Osteocyte (in vitro differentiated cells): Measurements from ENCODE around the gene CAMSAP1. TPM values are rescaled to one million over a fixed set of nuclear protein-coding genes. Genes with fewer than 3 reads are reported as not detected.
"Not testable (repeated sequence)": the region's sequence is repeated elsewhere in the genome, so short reads cannot be mapped to it uniquely, and the experiment has no call there.

Experiments
- DNase-seq: peaks from one replicate; pipeline ENCODE4 v3.0.0; 2021; ENCODE audit warnings: mixed read lengths; ENCODE audit not compliant: unreplicated experiment; ENCODE audit errors: extremely low spot score
- H3K27ac Mint-ChIP-seq: one replicate; pipeline ENCODE4 v1.8.0; 2021; ENCODE audit warnings: mild to moderate bottlenecking, mixed read lengths; ENCODE audit not compliant: unreplicated experiment
- H3K27me3 Mint-ChIP-seq: one replicate; pipeline ENCODE4 v1.8.0; 2021; ENCODE audit warnings: mixed read lengths; ENCODE audit not compliant: unreplicated experiment
- H3K36me3 Mint-ChIP-seq: one replicate; pipeline ENCODE4 v1.8.0; 2021; ENCODE audit warnings: mixed read lengths; ENCODE audit not compliant: unreplicated experiment
- H3K4me1 Mint-ChIP-seq: one replicate; pipeline ENCODE4 v1.8.0; 2021; ENCODE audit warnings: mixed read lengths; ENCODE audit not compliant: unreplicated experiment
- H3K4me3 Mint-ChIP-seq: one replicate; pipeline ENCODE4 v1.8.0; 2021; ENCODE audit warnings: mild to moderate bottlenecking, moderate library complexity, mixed read lengths; ENCODE audit not compliant: unreplicated experiment
- H3K9me3 Mint-ChIP-seq: one replicate; pipeline ENCODE4 v1.8.0; 2021; ENCODE audit warnings: mixed read lengths; ENCODE audit not compliant: unreplicated experiment
- total RNA-seq: library from RNA; stranded (reverse); gene quantifications from 2 replicates; pipeline ENCODE4 v1.2.1, GENCODE V29; 2021
- TF ChIP-seq, protein P1 (sequence below): fragments of 200-600 bp; sonication (generic); IDR thresholded peaks from 2 replicates; pipeline ENCODE4 v1.5.0; 2021; ENCODE audit warnings: antibody characterized with exemption, mild to moderate bottlenecking, moderate library complexity

CAMSAP1 gene
- total RNA-seq, 1 donor from 2014 or later = 34.4 TPM

DNA sequence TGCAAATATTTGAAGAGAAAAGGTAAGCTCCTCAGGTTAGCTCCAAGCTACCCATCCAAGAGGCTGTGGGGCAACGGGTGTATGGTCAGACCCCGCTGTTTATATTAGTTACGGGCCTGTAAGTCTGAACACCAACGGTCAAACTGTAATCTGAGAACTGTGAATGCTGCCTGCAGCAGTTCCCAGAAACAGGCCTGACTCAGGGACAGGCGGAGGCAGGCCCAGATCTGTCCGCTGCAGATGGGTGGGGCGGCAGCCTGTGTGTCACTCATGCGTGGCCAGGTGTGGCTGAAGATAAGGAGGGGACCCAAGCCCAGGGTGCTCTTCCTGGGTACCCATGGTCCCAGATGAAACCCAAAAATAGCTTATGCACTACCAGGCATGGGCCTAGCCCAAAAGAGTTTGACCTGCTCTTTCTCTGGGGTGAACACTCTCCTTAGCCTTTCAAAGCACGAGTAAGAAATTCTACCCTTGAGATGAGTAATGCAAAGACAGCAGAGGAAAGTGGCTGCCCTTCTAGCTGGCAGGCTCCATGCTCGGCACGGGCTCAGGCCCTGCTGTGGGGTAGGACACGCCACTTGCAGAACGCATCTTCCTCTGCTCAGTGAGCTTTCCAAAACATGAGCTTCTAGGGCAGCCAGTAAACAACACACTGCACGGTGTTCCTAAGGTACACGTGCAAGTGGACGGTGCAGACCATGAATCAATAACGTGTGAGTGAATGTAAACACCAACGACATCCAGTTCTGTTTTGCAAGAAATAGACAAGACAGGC, 44.7 kb upstream of the CAMSAP1 start:
- H3K4me3 Mint-ChIP-seq = no peak overlapping the region
- no peaks in the 10 kb centered on the region for H3K27me3 Mint-ChIP-seq
- no peak for DNase-seq
- H3K36me3 Mint-ChIP-seq = peaks cover 28% of the 10 kb centered on the region
- peak overlapping the region; percentile 78 for H3K27ac Mint-ChIP-seq
- peaks cover 11% of the 10 kb centered on the region for H3K4me1 Mint-ChIP-seq
- H3K9me3 Mint-ChIP-seq = no peaks in the 10 kb centered on the region
- TF ChIP-seq, protein P1, sequence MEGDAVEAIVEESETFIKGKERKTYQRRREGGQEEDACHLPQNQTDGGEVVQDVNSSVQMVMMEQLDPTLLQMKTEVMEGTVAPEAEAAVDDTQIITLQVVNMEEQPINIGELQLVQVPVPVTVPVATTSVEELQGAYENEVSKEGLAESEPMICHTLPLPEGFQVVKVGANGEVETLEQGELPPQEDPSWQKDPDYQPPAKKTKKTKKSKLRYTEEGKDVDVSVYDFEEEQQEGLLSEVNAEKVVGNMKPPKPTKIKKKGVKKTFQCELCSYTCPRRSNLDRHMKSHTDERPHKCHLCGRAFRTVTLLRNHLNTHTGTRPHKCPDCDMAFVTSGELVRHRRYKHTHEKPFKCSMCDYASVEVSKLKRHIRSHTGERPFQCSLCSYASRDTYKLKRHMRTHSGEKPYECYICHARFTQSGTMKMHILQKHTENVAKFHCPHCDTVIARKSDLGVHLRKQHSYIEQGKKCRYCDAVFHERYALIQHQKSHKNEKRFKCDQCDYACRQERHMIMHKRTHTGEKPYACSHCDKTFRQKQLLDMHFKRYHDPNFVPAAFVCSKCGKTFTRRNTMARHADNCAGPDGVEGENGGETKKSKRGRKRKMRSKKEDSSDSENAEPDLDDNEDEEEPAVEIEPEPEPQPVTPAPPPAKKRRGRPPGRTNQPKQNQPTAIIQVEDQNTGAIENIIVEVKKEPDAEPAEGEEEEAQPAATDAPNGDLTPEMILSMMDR = no peak

DNA sequence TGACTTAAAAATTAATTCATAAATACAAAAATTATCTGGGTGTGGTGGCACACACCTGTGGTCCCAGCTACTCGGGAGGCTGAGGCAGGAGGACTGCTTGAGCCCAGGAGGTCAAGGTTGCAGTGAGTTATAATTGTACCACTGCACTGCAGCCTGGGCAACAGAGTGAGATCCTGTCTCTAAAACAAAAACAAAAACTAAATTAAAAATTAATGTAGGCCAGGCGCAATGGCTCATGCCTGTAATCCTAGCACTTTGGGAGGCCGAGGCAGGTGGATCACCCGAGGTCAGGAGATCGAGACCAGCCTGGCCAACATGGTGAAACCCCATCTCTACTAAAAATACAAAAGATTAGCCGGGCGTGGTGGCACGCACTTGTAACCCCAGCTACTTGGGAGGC, 44.0 kb upstream of the CAMSAP1 start:
- H3K4me3 Mint-ChIP-seq, H3K27ac Mint-ChIP-seq, H3K27me3 Mint-ChIP-seq, DNase-seq, H3K9me3 Mint-ChIP-seq: not testable (repeated sequence)
- peaks cover 28% of the 10 kb centered on the region for H3K36me3 Mint-ChIP-seq
- peaks cover 11% of the 10 kb centered on the region for H3K4me1 Mint-ChIP-seq

GRCh38 chr9:135950841-135951240, 43.5 kb upstream of the CAMSAP1 start:
- Mint-ChIP-seq H3K36me3 (peaks cover 33% of the 10 kb centered on the region), H3K4me1 (peaks cover 11% of the 10 kb centered on the region)
- not testable (repeated sequence) for H3K27ac Mint-ChIP-seq

GRCh38 chr9:135950135-135950682, 42.9 kb upstream of the CAMSAP1 start:
- DNase-seq = no peak
- H3K27me3 Mint-ChIP-seq = no peaks in the 10 kb centered on the region
- peaks cover 39% of the 10 kb centered on the region for H3K36me3 Mint-ChIP-seq
- no peaks in the 10 kb centered on the region for H3K9me3 Mint-ChIP-seq
- TF ChIP-seq, protein P1 = no peak
- no peak overlapping the region for H3K4me3 Mint-ChIP-seq
- H3K27ac Mint-ChIP-seq = peak overlapping the region; percentile 62
- peaks cover 11% of the 10 kb centered on the region for H3K4me1 Mint-ChIP-seq

More at GRCh38 chr9:135950841-135951240, 43.5 kb upstream of the CAMSAP1 start:
- not testable (repeated sequence) for H3K4me3 Mint-ChIP-seq, H3K27me3 Mint-ChIP-seq, DNase-seq, H3K9me3 Mint-ChIP-seq

DNA sequence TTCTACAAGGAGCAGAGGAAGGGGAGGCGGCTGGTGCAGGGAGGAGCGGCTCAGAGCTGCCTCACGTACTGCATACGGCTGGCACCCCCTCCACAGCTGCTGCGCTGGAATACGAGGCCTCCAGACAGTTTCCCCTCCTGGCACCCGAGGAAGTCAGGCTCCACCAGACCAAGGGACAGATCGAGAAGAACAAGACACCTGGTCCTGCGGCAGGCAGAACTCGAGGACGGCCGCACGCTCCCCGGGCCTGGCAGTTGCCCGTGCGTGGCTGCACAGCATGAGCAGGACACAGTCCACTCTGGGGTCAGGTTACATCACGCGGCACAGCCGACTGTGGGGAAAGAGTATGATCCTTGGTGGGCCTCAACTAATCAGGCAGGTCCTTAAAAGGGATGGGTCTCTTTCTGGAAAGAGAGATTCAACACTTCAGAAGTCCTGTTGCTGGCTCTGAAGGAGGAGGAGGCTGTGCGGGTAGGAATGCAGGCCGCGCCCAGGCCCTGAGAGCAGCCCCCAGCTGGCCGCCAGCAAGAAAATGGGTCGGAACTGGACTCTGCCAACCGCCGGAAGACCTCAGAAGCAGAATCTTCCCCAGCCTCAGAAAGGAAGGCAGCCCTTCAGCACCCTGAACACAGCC, 42.3 kb upstream of the CAMSAP1 start:
- Mint-ChIP-seq H3K27ac (no peak overlapping the region), H3K36me3 (peaks cover 42% of the 10 kb centered on the region)

More for the DNA sequence above, 42.3 kb upstream of the CAMSAP1 start:
- Mint-ChIP-seq H3K4me1 (peaks cover 11% of the 10 kb centered on the region), H3K9me3 (no peaks in the 10 kb centered on the region), H3K27me3 (no peaks in the 10 kb centered on the region), H3K4me3 (no peak overlapping the region)
- no peak for DNase-seq
- TF ChIP-seq, protein P1 = no peak
